HL-60 (cell line): ENCODE measurements around the gene CACNA1I.

ENCODE experiments used
- DNase-seq, 2 experiments: peaks; one replicate each; pipeline ENCODE4 v3.0.0-alpha.2; 2010 to 2020; ENCODE audit warnings: low read depth in 1 of 2, low spot score in 1 of 2
- H3K27ac ChIP-seq: fragments of 250-450 bp; sonication (Bioruptor Pico); replicated peaks from 2 replicates; pipeline ENCODE4 v1.5.1; 2020; ENCODE audit warnings: mild to moderate bottlenecking, moderate library complexity
- H3K27me3 ChIP-seq: fragments of 250-450 bp; sonication (Bioruptor Pico); 2 replicates; pipeline ENCODE4 v1.5.1; 2021; ENCODE audit warnings: mild to moderate bottlenecking, moderate library complexity; ENCODE audit not compliant: insufficient read depth, poor library complexity, severe bottlenecking
- H3K4me3 ChIP-seq: replicated peaks from 2 replicates; pipeline ENCODE4 v1.5.1; 2011; ENCODE audit warnings: mild to moderate bottlenecking, control low read depth, low read length; ENCODE audit not compliant: insufficient read depth
- GABPA ChIP-seq: IDR thresholded peaks from 2 replicates; pipeline ENCODE4 v1.6.1; 2012; ENCODE audit warnings: low read depth
- POLR2AphosphoS5 ChIP-seq: IDR thresholded peaks from 2 replicates; pipeline ENCODE4 v1.6.1; 2012; ENCODE audit warnings: low read depth
- SPI1 ChIP-seq: IDR thresholded peaks from 2 replicates; pipeline ENCODE4 v1.6.1; 2012; ENCODE audit warnings: low read depth, mild to moderate bottlenecking, borderline replicate concordance
- TF ChIP-seq, protein P1 (sequence below): IDR thresholded peaks from 2 replicates; pipeline ENCODE4 v1.6.1; 2012; ENCODE audit warnings: low read depth; ENCODE audit not compliant: insufficient replicate concordance
- TF ChIP-seq, protein P2 (sequence below): IDR thresholded peaks from one replicate; pipeline ENCODE4 v1.5.1; 2011; ENCODE audit warnings: low read length, control low read depth, inconsistent platforms; ENCODE audit not compliant: insufficient read depth

Gene CACNA1I

DNA sequence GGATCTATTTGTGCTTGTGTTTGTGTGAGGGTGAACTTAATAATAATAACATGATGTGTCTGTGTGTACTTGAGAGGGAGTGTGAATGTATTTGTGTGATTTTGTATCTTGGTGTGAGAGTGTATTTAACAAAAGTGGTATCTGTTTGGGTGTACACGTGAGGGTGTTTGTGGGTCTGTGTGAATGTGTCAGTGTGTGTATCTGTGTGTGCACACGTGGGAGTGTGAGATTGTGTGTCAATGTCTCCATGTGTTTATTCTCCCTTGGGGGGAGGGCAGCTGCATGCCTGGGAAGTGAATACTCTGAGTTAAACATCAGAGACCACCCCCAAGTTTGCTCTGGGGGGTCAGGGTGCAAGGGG, 23.0 kb upstream of the CACNA1I start:
- Histone ChIP-seq H3K27ac (no peak overlapping the region), H3K4me3 (no peak overlapping the region), H3K27me3 (peaks cover 9% of the 10 kb centered on the region)
- TF ChIP-seq, protein P1, sequence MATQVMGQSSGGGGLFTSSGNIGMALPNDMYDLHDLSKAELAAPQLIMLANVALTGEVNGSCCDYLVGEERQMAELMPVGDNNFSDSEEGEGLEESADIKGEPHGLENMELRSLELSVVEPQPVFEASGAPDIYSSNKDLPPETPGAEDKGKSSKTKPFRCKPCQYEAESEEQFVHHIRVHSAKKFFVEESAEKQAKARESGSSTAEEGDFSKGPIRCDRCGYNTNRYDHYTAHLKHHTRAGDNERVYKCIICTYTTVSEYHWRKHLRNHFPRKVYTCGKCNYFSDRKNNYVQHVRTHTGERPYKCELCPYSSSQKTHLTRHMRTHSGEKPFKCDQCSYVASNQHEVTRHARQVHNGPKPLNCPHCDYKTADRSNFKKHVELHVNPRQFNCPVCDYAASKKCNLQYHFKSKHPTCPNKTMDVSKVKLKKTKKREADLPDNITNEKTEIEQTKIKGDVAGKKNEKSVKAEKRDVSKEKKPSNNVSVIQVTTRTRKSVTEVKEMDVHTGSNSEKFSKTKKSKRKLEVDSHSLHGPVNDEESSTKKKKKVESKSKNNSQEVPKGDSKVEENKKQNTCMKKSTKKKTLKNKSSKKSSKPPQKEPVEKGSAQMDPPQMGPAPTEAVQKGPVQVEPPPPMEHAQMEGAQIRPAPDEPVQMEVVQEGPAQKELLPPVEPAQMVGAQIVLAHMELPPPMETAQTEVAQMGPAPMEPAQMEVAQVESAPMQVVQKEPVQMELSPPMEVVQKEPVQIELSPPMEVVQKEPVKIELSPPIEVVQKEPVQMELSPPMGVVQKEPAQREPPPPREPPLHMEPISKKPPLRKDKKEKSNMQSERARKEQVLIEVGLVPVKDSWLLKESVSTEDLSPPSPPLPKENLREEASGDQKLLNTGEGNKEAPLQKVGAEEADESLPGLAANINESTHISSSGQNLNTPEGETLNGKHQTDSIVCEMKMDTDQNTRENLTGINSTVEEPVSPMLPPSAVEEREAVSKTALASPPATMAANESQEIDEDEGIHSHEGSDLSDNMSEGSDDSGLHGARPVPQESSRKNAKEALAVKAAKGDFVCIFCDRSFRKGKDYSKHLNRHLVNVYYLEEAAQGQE: no peak
- no peak for TF ChIP-seq GABPA
- TF ChIP-seq, protein P2, sequence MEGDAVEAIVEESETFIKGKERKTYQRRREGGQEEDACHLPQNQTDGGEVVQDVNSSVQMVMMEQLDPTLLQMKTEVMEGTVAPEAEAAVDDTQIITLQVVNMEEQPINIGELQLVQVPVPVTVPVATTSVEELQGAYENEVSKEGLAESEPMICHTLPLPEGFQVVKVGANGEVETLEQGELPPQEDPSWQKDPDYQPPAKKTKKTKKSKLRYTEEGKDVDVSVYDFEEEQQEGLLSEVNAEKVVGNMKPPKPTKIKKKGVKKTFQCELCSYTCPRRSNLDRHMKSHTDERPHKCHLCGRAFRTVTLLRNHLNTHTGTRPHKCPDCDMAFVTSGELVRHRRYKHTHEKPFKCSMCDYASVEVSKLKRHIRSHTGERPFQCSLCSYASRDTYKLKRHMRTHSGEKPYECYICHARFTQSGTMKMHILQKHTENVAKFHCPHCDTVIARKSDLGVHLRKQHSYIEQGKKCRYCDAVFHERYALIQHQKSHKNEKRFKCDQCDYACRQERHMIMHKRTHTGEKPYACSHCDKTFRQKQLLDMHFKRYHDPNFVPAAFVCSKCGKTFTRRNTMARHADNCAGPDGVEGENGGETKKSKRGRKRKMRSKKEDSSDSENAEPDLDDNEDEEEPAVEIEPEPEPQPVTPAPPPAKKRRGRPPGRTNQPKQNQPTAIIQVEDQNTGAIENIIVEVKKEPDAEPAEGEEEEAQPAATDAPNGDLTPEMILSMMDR: no peak
- no peak for TF ChIP-seq SPI1
- TF ChIP-seq POLR2AphosphoS5: no peak
- no peak for DNase-seq

GRCh38 chr22:39553429-39553828, 17.1 kb upstream of the CACNA1I start:
- TF ChIP-seq, protein P2: no peak
- Histone ChIP-seq H3K4me3 (no peak overlapping the region), H3K27me3 (peaks cover 23% of the 10 kb centered on the region), H3K27ac (no peak overlapping the region)
- DNase-seq: no peak

DNA sequence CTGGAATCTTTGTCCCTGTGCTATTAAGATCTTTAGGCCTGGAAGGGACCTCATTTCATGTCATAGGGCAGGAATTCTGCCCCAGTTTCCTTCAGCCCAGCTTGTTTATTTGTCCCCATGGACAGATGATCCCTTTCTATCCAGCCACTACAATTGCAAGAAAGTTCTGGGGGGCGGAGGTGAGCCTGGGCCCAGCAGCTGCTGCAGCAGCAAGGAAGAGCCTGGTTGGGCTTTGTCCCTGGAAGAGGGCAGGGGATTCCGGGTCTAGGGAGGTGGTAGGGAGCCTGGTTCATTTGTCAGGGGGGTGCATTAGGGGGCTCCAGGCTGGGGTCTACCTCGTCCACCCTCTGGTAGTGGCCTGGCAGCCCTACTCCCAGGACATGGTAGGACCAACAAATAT, 16.4 kb upstream of the CACNA1I start:
- no peak overlapping the region for H3K27ac ChIP-seq
- peaks cover 28% of the 10 kb centered on the region for H3K27me3 ChIP-seq
- TF ChIP-seq SPI1: no peak
- TF ChIP-seq, protein P2: no peak
- DNase-seq: no peak
- no peak overlapping the region for H3K4me3 ChIP-seq

DNA sequence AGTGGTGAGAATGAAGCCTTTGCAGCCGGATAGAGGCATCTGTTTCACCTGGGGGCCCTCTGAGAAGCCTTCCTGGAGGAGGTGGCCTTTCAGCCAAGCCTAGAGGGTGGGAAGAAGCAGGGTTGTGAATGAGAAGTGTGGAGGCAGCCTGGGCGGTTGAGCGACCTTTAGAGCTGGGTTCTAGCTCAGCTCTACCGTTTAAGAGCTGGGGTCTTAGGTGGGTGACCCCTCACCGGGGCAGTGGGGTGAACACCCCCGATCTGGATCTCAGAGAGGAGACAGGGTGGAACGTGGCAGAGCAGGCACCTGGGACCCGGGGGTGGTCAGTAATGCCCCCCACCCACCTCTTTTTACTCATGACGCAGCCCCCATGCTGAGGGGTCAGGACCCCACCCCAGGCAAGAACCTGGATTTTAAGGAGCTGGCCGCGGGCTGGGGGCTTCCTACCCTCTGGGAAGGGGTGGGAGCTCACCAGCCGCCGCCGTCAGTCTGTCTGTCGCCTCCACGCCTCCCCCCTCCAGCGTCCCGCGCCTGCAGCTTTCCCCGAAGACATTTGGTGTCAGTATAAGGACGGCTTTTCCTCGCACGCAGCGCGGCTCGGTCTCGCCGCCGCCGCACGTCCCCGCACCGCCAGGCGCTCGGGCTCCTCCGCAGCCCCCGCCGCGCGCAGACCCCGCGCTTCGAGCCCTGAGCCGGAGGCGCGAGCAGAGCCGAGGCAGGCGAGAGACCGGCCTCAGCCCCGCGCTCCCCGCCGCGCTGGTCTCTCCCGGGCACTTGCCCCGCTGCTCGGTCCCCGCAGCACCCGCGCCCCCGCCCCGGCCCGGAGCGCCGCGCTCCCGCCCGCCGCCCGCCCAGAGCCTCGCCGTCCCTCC, 13.3 kb upstream of the CACNA1I start:
- DNase-seq: no peak
- H3K27ac ChIP-seq: no peak overlapping the region
- peaks cover 34% of the 10 kb centered on the region for H3K27me3 ChIP-seq
- H3K4me3 ChIP-seq: no peak overlapping the region
- TF ChIP-seq SPI1 (no peak), POLR2AphosphoS5 (no peak), GABPA (no peak)
- TF ChIP-seq, protein P1: no peak
- TF ChIP-seq, protein P2: no peak
